MM.1S (cell line): ENCODE data around the gene LTN1.

ENCODE experiments used
- DNase-seq: peaks from one replicate; pipeline ENCODE4 v3.0.0-alpha.2; 2015
- H2AFZ ChIP-seq: fragments of 300-600 bp; sonication (generic); 2 replicates; pipeline ENCODE4 v1.6.0; 2016; ENCODE audit warnings: antibody characterized with exemption, low read length
- H3F3A ChIP-seq: fragments of 300-600 bp; sonication (generic); 2 replicates; pipeline ENCODE4 v1.6.1; 2016; ENCODE audit warnings: mild to moderate bottlenecking, antibody characterized with exemption, low read length, moderate library complexity, mixed read lengths; ENCODE audit not compliant: insufficient read depth
- H3K27ac ChIP-seq: fragments of 300-600 bp; sonication (generic); 2 replicates; pipeline ENCODE4 v1.5.1; 2016; ENCODE audit warnings: mild to moderate bottlenecking, low read length
- H3K27me3 ChIP-seq: fragments of 300-600 bp; sonication (generic); replicated peaks from 2 replicates; pipeline ENCODE4 v1.6.0; 2016; ENCODE audit warnings: low read length; ENCODE audit not compliant: insufficient read depth
- H3K36me3 ChIP-seq: fragments of 300-600 bp; sonication (generic); replicated peaks from 2 replicates; pipeline ENCODE4 v1.6.1; 2016; ENCODE audit warnings: mild to moderate bottlenecking, low read length, mixed read lengths; ENCODE audit not compliant: insufficient read depth
- H3K4me1 ChIP-seq: fragments of 300-600 bp; sonication (generic); 2 replicates; pipeline ENCODE4 v1.6.1; 2016; ENCODE audit warnings: low read length, mixed read lengths
- H3K4me2 ChIP-seq: fragments of 300-600 bp; sonication (generic); 2 replicates; pipeline ENCODE4 v1.6.0; 2016; ENCODE audit warnings: low read depth, low read length
- H3K4me3 ChIP-seq: fragments of 300-600 bp; sonication (generic); 2 replicates; pipeline ENCODE4 v1.5.1; 2016; ENCODE audit warnings: low read length, mixed read lengths
- H3K79me2 ChIP-seq: fragments of 300-600 bp; sonication (generic); 2 replicates; pipeline ENCODE4 v1.6.1; 2016; ENCODE audit warnings: mixed run types, low read length, mixed read lengths
- H3K9ac ChIP-seq: fragments of 300-600 bp; sonication (generic); 2 replicates; pipeline ENCODE4 v1.6.1; 2016; ENCODE audit warnings: low read length, mixed read lengths
- H3K9me2 ChIP-seq: fragments of 300-600 bp; sonication (generic); replicated peaks from 2 replicates; pipeline ENCODE4 v1.6.1; 2016; ENCODE audit warnings: mild to moderate bottlenecking, low read length, mixed read lengths; ENCODE audit not compliant: insufficient read depth
- H3K9me3 ChIP-seq: fragments of 300-600 bp; sonication (generic); replicated peaks from 2 replicates; pipeline ENCODE4 v1.6.1; 2016; ENCODE audit warnings: mild to moderate bottlenecking, low read length, mixed read lengths; ENCODE audit not compliant: insufficient read depth
- H4K20me1 ChIP-seq: fragments of 300-600 bp; sonication (generic); 2 replicates; pipeline ENCODE4 v1.6.1; 2016; ENCODE audit warnings: mild to moderate bottlenecking, low read length, moderate library complexity, mixed read lengths; ENCODE audit not compliant: insufficient read depth
- EZH2 ChIP-seq: fragments of 300-600 bp; sonication (generic); optimal IDR thresholded peaks from 2 replicates; pipeline ENCODE3; 2017; ENCODE audit warnings: low read depth, mild to moderate bottlenecking, antibody characterized with exemption, low read length, mixed read lengths
- EZH2phosphoT487 ChIP-seq: fragments of 300-600 bp; sonication (generic); IDR thresholded peaks from 2 replicates; pipeline ENCODE4 v1.6.1; 2018; ENCODE audit warnings: antibody characterized with exemption, low read length
- TF ChIP-seq, protein P1 (sequence below): fragments of 300-600 bp; sonication (generic); IDR thresholded peaks from 2 replicates; pipeline ENCODE4 v1.5.1; 2016; ENCODE audit warnings: antibody characterized with exemption, low read length, mixed read lengths

Gene LTN1

DNA sequence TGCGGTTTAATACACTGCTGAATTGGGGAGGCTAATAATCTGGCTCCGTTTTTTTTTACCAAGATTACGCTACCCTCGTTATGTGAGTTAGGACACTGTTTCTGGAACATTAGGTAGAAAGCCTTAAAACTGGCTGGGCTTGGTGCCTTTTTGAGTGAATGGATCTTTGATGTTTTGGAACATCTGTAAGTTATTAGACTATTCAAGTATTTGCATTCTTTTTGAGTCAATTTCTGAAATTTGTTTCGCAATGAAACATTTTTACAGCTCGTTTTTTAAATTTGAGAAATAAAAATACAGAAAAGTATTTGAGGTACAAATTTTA lies 106.9 kb downstream of the LTN1 start:
- Histone ChIP-seq H3K9me3 (no peaks in the 10 kb centered on the region), H3K79me2 (peaks cover 6% of the 10 kb centered on the region; the same call in 1 of the 2 replicates), H3K4me1 (peaks cover 6% of the 10 kb centered on the region; the same call in 1 of the 2 replicates), H2AFZ (peak overlapping the region; percentile 76), H3K9me2 (no peaks in the 10 kb centered on the region), H3K27ac (peak overlapping the region; percentile 96; the same call in 1 of the 2 replicates), H3K36me3 (no peaks in the 10 kb centered on the region), H4K20me1 (no peaks in the 10 kb centered on the region), H3K27me3 (no peaks in the 10 kb centered on the region), H3K4me2 (peak overlapping the region; percentile 84), H3K4me3 (peak overlapping the region; percentile 84; the same call in 1 of the 2 replicates), H3K9ac (peak overlapping the region; percentile 90; the same call in 1 of the 2 replicates), H3F3A (peaks cover 12% of the 10 kb centered on the region; the same call in 1 of the 2 replicates)
- no peak for TF ChIP-seq EZH2
- TF ChIP-seq, protein P1, sequence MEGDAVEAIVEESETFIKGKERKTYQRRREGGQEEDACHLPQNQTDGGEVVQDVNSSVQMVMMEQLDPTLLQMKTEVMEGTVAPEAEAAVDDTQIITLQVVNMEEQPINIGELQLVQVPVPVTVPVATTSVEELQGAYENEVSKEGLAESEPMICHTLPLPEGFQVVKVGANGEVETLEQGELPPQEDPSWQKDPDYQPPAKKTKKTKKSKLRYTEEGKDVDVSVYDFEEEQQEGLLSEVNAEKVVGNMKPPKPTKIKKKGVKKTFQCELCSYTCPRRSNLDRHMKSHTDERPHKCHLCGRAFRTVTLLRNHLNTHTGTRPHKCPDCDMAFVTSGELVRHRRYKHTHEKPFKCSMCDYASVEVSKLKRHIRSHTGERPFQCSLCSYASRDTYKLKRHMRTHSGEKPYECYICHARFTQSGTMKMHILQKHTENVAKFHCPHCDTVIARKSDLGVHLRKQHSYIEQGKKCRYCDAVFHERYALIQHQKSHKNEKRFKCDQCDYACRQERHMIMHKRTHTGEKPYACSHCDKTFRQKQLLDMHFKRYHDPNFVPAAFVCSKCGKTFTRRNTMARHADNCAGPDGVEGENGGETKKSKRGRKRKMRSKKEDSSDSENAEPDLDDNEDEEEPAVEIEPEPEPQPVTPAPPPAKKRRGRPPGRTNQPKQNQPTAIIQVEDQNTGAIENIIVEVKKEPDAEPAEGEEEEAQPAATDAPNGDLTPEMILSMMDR = no peak
- TF ChIP-seq EZH2phosphoT487 = no peak
- DNase-seq = no peak

DNA sequence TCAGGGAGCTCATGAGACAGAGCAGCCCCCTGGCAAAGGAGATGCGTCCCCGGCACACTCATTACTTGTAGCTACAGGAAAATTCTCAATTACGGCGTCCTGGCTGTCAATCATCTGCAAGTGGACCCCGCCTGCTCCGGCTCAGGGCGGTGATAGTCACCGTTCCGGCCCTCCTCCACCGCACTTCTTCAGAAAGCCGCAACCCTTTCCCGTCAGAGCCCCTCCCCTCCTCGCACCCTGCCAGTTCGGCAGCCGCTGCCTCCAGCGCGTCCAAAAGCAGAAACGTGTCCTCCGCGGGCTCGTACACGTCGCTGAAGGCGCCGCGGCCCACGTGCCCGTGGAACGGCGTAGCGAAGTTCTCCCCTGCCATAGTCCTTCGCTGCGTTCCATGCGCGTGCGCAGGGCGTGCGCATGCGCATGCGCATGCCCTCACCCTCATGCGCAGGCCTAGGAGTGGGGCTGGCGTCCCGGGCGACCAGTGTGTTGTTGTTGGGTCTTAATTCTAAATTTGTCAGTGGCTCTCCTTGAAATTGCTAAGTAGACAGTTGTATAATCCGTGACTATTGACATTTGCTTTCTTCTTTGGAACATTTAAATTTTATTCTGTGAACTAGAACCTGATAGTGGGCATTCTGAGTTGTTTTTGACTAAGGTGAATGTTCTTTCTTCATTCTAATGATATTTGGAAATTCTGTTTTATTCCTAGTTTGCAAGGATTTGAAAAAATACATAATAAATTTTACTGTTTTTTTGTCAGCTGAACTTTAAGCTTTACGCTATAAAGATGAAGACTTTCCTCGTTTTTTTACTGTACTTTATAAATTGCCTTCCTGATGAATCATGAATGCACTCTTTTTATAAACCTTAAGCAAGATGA lies 107.5 kb downstream of the LTN1 start:
- peak overlapping the region; percentile 96 for H3K27ac ChIP-seq
- H3K36me3 ChIP-seq = no peaks in the 10 kb centered on the region
- H4K20me1 ChIP-seq = no peaks in the 10 kb centered on the region
- H3K4me1 ChIP-seq = peaks cover 6% of the 10 kb centered on the region; the same call in 1 of the 2 replicates
- H3K4me2 ChIP-seq = peak overlapping the region; percentile 84
- H3K9me3 ChIP-seq = no peaks in the 10 kb centered on the region
- peak; percentile 91 for DNase-seq
- H3F3A ChIP-seq = peaks cover 12% of the 10 kb centered on the region; the same call in 1 of the 2 replicates
- H3K27me3 ChIP-seq = no peaks in the 10 kb centered on the region
- TF ChIP-seq, protein P1 = no peak
- TF ChIP-seq EZH2phosphoT487 (no peak), EZH2 (no peak)
- H3K9ac ChIP-seq = peak overlapping the region; percentile 90
- peak overlapping the region; percentile 84 for H3K4me3 ChIP-seq
- peaks cover 6% of the 10 kb centered on the region; the same call in 1 of the 2 replicates for H3K79me2 ChIP-seq
- H3K9me2 ChIP-seq = no peaks in the 10 kb centered on the region
- H2AFZ ChIP-seq = peak overlapping the region; percentile 76

DNA sequence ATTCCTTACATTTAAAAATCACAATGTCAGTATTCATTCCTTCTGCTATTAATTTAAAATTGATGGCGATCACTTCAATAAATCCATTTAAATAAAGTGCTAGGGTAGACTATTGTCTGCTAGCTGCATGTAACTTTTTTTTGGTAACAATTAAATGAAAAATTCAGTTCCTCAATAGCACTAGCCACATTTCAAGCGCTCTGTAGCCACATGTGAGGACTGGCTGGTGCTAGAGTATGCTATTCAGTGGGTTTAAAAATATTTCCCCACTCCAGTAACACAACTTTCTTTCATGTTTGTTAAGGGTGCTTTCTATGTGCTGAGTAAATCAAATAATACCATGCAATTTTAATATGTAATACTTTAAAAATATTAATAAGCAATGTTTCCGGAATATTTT lies 108.2 kb downstream of the LTN1 start:
- peak overlapping the region; percentile 84 for H3K4me2 ChIP-seq
- no peaks in the 10 kb centered on the region for H3K9me2 ChIP-seq
- no peaks in the 10 kb centered on the region for H3K36me3 ChIP-seq
- H3K27me3 ChIP-seq = no peaks in the 10 kb centered on the region
- H3K4me3 ChIP-seq = peak overlapping the region; percentile 84
- DNase-seq = peak; percentile 32
- H3F3A ChIP-seq = peaks cover 12% of the 10 kb centered on the region; the same call in 1 of the 2 replicates
- TF ChIP-seq EZH2 (no peak), EZH2phosphoT487 (no peak)
- TF ChIP-seq, protein P1 = no peak
- no peaks in the 10 kb centered on the region for H3K9me3 ChIP-seq
- no peaks in the 10 kb centered on the region for H4K20me1 ChIP-seq
- peak overlapping the region; percentile 76 for H2AFZ ChIP-seq
- H3K27ac ChIP-seq = peak overlapping the region; percentile 96; the same call in 1 of the 2 replicates
- peaks cover 6% of the 10 kb centered on the region; the same call in 1 of the 2 replicates for H3K79me2 ChIP-seq
- peaks cover 6% of the 10 kb centered on the region; the same call in 1 of the 2 replicates for H3K4me1 ChIP-seq
- peak overlapping the region; percentile 90; the same call in 1 of the 2 replicates for H3K9ac ChIP-seq
